K562 (cell line): ENCODE data around the gene MMS19. TPM values are rescaled to one million over a fixed set of nuclear protein-coding genes. Genes with fewer than 3 reads are reported as not detected.

Experiments
- ATAC-seq: fragments of 200-7000 bp; cut with Tn5 transposase; 3 replicates; pipeline ENCODE4 v1.9.1; 2020; ENCODE audit warnings: moderate library complexity
- BruUV-seq: library from RNA; stranded (reverse); fragments of 400-500 nt; replicated peaks from 2 replicates; lab custom pipeline; 2021; lab: Mats Ljungman, UMichigan
- CTCF ChIA-PET: fragments of 300-600 bp; formaldehyde crosslinking; extraction: SDS; loops from one replicate; lab custom pipeline; 2021; ENCODE audit warnings: low intra/inter-chr PET ratio; lab: Yijun Ruan, JAX
- POLR2A ChIA-PET: fragments of 300-600, 350-650 bp; sonication (Branson Sonifier 250); formaldehyde crosslinking; extraction: SDS; loops from one replicate; lab custom pipeline; 2021; ENCODE audit warnings: antibody characterized with exemption, inconsistent platforms; lab: Yijun Ruan, JAX
- DNase-seq, 4 experiments: peaks; one replicate each; pipeline versions ENCODE4 v3.0.0 to v3.0.0-alpha.2; 2011 to 2018; ENCODE audit warnings: low spot score in 3 of 4, mixed read lengths in 3 of 4; ENCODE audit errors: extremely low read depth in 1 of 4
- FAIRE-seq: peaks from 2 replicates; lab custom pipeline; 2011; peaks lifted over from hg19 to GRCh38; lab: Jason Lieb, UNC
- H2AFZ ChIP-seq: 2 replicates; pipeline ENCODE4 v1.6.0; 2011; ENCODE audit warnings: low read depth, low read length, control low read depth, inconsistent platforms
- H3K27ac ChIP-seq: fragments of 200-600 bp; 3 replicates; pipeline ENCODE4 v1.8.0; 2011; ENCODE audit warnings: low read depth, mild to moderate bottlenecking, control low read depth, inconsistent platforms, low read length, moderate library complexity, mixed read lengths; ENCODE audit errors: extremely low read depth
- H3K27me3 ChIP-seq, 2 experiments: fragments of 300-600 bp in 1 of 2; 2 replicates in 1 of 2; 3 replicates in 1 of 2; pipeline versions ENCODE4 v1.6.0 to v1.8.0; 2011; ENCODE audit warnings: inconsistent platforms in 2 of 2, low read length in 2 of 2, mild to moderate bottlenecking in 1 of 2, mixed read lengths in 1 of 2, moderate library complexity in 1 of 2; ENCODE audit not compliant: control insufficient read depth in 2 of 2, insufficient read depth in 2 of 2
- H3K36me3 ChIP-seq: fragments of 300-600 bp; 3 replicates; pipeline ENCODE4 v1.8.0; 2011; ENCODE audit warnings: mild to moderate bottlenecking, low read length, inconsistent platforms; ENCODE audit not compliant: control insufficient read depth, insufficient read depth
- H3K4me1 ChIP-seq, 2 experiments: fragments of 200-600 bp in 1 of 2; replicated peaks in 1 of 2; 2 replicates in 1 of 2; 3 replicates in 1 of 2; pipeline versions ENCODE4 v1.5.1 to v1.8.0; 2011; ENCODE audit warnings: inconsistent platforms in 2 of 2, low read length in 2 of 2, mild to moderate bottlenecking in 1 of 2, mixed read lengths in 1 of 2, moderate library complexity in 1 of 2; ENCODE audit not compliant: control insufficient read depth in 2 of 2, insufficient read depth in 2 of 2
- H3K4me2 ChIP-seq: 2 replicates; pipeline ENCODE4 v1.6.1; 2011; ENCODE audit warnings: low read length, control low read depth, inconsistent platforms, mixed read lengths; ENCODE audit not compliant: insufficient read depth
- H3K4me3 ChIP-seq: fragments of 200-600 bp; sonication (generic), shearing (Covaris generic); 2 replicates; pipeline ENCODE4 v1.5.1; 2016; ENCODE audit warnings: control low read depth, inconsistent platforms
- H3K79me2 ChIP-seq: fragments of 200-600 bp; 3 replicates; pipeline ENCODE4 v1.8.0; 2011; ENCODE audit warnings: low read length, inconsistent platforms; ENCODE audit not compliant: control insufficient read depth, insufficient read depth
- H3K9ac ChIP-seq, 2 experiments: 2 replicates each; pipeline versions ENCODE4 v1.6.0 to v1.6.1; 2011; ENCODE audit warnings: low read depth in 2 of 2, low read length in 2 of 2, control low read depth in 1 of 2, inconsistent platforms in 1 of 2, mild to moderate bottlenecking in 1 of 2, mixed read lengths in 1 of 2; ENCODE audit not compliant: insufficient read depth in 1 of 2
- H3K9me1 ChIP-seq: one replicate; pipeline ENCODE4 v1.6.0; 2011; ENCODE audit warnings: inconsistent platforms, mild to moderate bottlenecking, low read length, moderate library complexity; ENCODE audit not compliant: control insufficient read depth, insufficient read depth
- H3K9me3 ChIP-seq: replicated peaks from 2 replicates; pipeline ENCODE4 v1.5.1; 2011; ENCODE audit warnings: low read depth, low read length, inconsistent platforms; ENCODE audit not compliant: control insufficient read depth, insufficient read depth
- H4K20me1 ChIP-seq: replicated peaks from 2 replicates; pipeline ENCODE4 v1.6.1; 2011; ENCODE audit warnings: low read length, inconsistent platforms, mixed read lengths; ENCODE audit not compliant: control insufficient read depth, insufficient read depth
- ARID1B ChIP-seq: fragments of 450-650 bp; IDR thresholded peaks from 2 replicates; pipeline ENCODE4 v1.6.1; 2016; ENCODE audit warnings: antibody characterized with exemption, mild to moderate bottlenecking, inconsistent platforms
- CBX8 ChIP-seq: fragments of 200-600 bp; sonication (generic); IDR thresholded peaks from 2 replicates; pipeline ENCODE4 v1.6.1; 2012; ENCODE audit warnings: borderline replicate concordance, mixed run types, low read depth, mild to moderate bottlenecking, moderate library complexity, mixed read lengths, low read length, control low read depth, inconsistent platforms; ENCODE audit not compliant: poor library complexity, severe bottlenecking; ENCODE audit errors: extremely low read depth
- DDX20 ChIP-seq: fragments of 450-650 bp; IDR thresholded peaks from 2 replicates; pipeline ENCODE4 v1.6.1; 2016; ENCODE audit warnings: missing genetic modification characterization, low read depth, mild to moderate bottlenecking, missing compliant biosample characterization, moderate library complexity
- EGR1 ChIP-seq: fragments of 450-650 bp; conservative IDR thresholded peaks from 2 replicates; pipeline ENCODE4 v1.6.1; 2017; ENCODE audit warnings: mild to moderate bottlenecking
- ERF ChIP-seq: fragments of 450-650 bp; formaldehyde crosslinking; IDR thresholded peaks from 2 replicates; pipeline ENCODE4 v1.4.0; 2020; ENCODE audit warnings: mild to moderate bottlenecking, mixed read lengths
- FOXK2 ChIP-seq, 2 experiments: fragments of 450-650 bp; IDR thresholded peaks in 1 of 2; conservative IDR thresholded peaks in 1 of 2; 2 replicates each; pipeline ENCODE4 v1.6.1; 2016; ENCODE audit warnings: low read depth in 2 of 2, mild to moderate bottlenecking in 1 of 2
- HMGN3 ChIP-seq: IDR thresholded peaks from 2 replicates; pipeline ENCODE4 v1.6.1; 2011; ENCODE audit warnings: borderline replicate concordance, low read depth, mild to moderate bottlenecking, mixed read lengths, low read length; ENCODE audit not compliant: insufficient read length; ENCODE audit errors: extremely low read depth
- HNRNPL ChIP-seq: fragments of 200-400 bp; formaldehyde crosslinking; IDR thresholded peaks from 2 replicates; pipeline ENCODE4 v1.6.1; 2017; ENCODE audit warnings: low read depth, mild to moderate bottlenecking, low read length
- ILK ChIP-seq: fragments of 450-650 bp; IDR thresholded peaks from 2 replicates; pipeline ENCODE4 v1.6.1; 2016; ENCODE audit warnings: missing genetic modification characterization, low read depth, mild to moderate bottlenecking, missing compliant biosample characterization, moderate library complexity, borderline replicate concordance
- MYC ChIP-seq, 2 experiments: fragments of 250-450 bp in 1 of 2; sonication (Bioruptor Pico) in 1 of 2; IDR thresholded peaks; 2 replicates each; pipeline versions ENCODE4 v1.5.1 to v1.6.1; 2012 to 2021; ENCODE audit warnings: low read depth in 2 of 2, borderline replicate concordance in 1 of 2, improper control_type of control experiment in 1 of 2, low read length in 1 of 2, mild to moderate bottlenecking in 1 of 2, moderate library complexity in 1 of 2
- RFX1 ChIP-seq: fragments of 450-650 bp; IDR thresholded peaks from 2 replicates; pipeline ENCODE4 v1.6.1; 2016; ENCODE audit warnings: mild to moderate bottlenecking, moderate library complexity
- ZNF24 ChIP-seq: fragments of 450-650 bp; IDR thresholded peaks from 2 replicates; pipeline ENCODE4 v1.6.1; 2016
- ZNF263 ChIP-seq: sonication (generic); formaldehyde crosslinking; IDR thresholded peaks from 2 replicates; pipeline ENCODE4 v1.8.0; 2022; ENCODE audit warnings: mild to moderate bottlenecking, missing genetic modification reagents, borderline replicate concordance
- ZNF274 ChIP-seq: IDR thresholded peaks from 2 replicates; pipeline ENCODE4 v1.6.1; 2011; ENCODE audit warnings: low read depth, mild to moderate bottlenecking, low read length, moderate library complexity, borderline replicate concordance
- WGBS: fragments of 100-300 bp; shearing (Covaris generic); methylation state at CpG from one replicate; pipeline ENCODE4 v1.1.6; 2016; ENCODE audit warnings: low coverage, mixed read lengths; ENCODE audit not compliant: insufficient coverage; ENCODE audit errors: missing lambda C conversion rate; 5-methylcytosine and 5-hydroxymethylcytosine counted together
- in situ Hi-C: fragments of 300-500 bp; cut with MboI; formaldehyde crosslinking; loops from 4 replicates; pipeline ENCODE4 v1.15.0; 2018; ENCODE audit warnings: inconsistent platforms, mixed read lengths
- intact Hi-C: fragments of 100-400 bp; cut with micrococcal nuclease; formaldehyde crosslinking; loops from 2 replicates; pipeline ENCODE4 v1.14.2; 2022
- polyA plus RNA-seq, 8 experiments: library from polyadenylated mRNA; depleted of rRNA in 4 of 8; stranded (reverse) in 5 of 8; unstranded in 3 of 8; fragments of >200 nt; fragmentation: Nextera tagmentation in 2 of 8; fragmentation: Illumina TruSeq in 1 of 8; extraction: Ambion mirVana in 2 of 8; extraction: Trizol in 1 of 8; gene quantifications; 2 replicates each; pipeline versions ENCODE4 v1.2.1 to v1.2.3, GENCODE V29; 2011 to 2014; ENCODE audit warnings: inconsistent platforms in 1 of 8, missing spikeins in 1 of 8
- total RNA-seq, 7 experiments: library from RNA; depleted of rRNA in 6 of 7; stranded (reverse); fragments of >200 nt in 6 of 7; fragmentation: Illumina TruSeq in 2 of 7; extraction: Trizol in 2 of 7; gene quantifications; 2 replicates each; pipeline versions ENCODE4 v1.2.1 to v1.2.3, GENCODE V29; 2011 to 2021; ENCODE audit warnings: low replicate concordance in 1 of 7
- TF ChIP-seq, protein P1 (sequence below): IDR thresholded peaks from 2 replicates; pipeline ENCODE4 v1.6.1; 2011; ENCODE audit not compliant: insufficient read length; ENCODE audit errors: extremely low read depth
- TF ChIP-seq, protein P2 (sequence below): fragments of 450-650 bp; IDR thresholded peaks from 2 replicates; pipeline ENCODE4 v1.7.1; 2018; ENCODE audit warnings: mild to moderate bottlenecking, low read depth; ENCODE audit not compliant: partially characterized antibody

MMS19 gene
- total and polyA plus RNA-seq, 9 of the 15 experiments (the other 6 are each of a cell fraction or from before 2014, with no cell fraction given), result 40.1 to 110 (median 62.9) TPM

DNA sequence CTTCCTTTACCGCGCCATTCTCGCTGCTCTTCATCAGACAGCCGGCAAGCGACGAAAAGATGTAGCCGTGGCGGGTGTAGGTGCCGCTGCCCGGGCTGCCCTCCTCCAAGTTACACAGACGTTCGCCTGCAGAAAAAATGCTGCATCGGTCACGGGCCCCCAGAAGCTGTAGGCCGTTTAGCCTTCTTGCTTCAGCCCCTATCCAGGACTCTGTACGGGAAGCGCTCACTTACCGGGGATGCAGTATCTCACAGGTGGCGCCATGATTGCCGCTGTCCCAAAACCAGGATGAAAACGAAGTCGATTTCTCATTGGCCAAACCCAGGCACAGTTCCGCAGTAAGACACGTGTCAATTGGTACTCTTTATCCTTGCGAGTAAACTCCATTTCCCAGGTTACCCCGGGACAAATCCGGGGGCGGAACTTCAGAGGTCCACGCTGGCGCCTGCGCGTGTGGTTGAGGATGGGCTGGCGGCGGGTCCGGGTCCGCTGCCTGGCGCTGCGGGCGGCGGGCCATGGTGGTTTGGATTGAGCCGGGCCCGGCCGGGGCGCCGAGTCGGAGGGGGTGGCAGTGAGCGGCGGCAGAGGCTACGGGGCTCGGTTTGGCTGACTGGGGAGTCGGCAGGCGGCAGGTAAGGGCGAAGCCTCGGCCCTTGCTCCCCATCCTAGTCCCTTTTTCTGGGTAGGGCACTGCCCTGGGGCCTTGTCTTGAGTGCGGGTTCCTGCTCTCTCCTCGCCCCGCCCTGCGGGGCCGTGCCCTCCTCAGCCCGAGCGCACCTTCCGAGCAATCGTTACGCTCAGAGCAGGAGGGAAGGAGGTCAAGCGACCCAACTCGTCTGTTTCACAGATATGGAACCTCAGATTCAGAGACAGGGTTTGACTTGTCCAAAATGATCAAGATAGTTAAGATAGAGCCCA is 52.2 kb downstream of the MMS19 start, which contains the start of the genes EXOSC1 and ZDHHC16:
Gene EXOSC1 (minus strand): TSS at position 285 of the 918 bp plus-strand sequence. CDS start 21 bp downstream, at position 264.
Gene ZDHHC16 (plus strand): TSS at position 454 of the 918 bp plus-strand sequence. CDS start 5,501 bp downstream, outside the sequence.
- Histone ChIP-seq H3K9me3 (no peaks in the 10 kb centered on the region), H3K4me3 (peak within 1 kb of the TSS; percentile 94), H3K79me2 (peaks cover 41% of the 10 kb centered on the region), H3K4me1 (peaks cover 9 to 10% of the 10 kb centered on the region in 2 experiments; a peak in 3 of 5 replicates), H3K9ac (peak within 1 kb of the TSS; percentile 79 to 97), H4K20me1 (no peaks in the 10 kb centered on the region), H3K9me1 (no peaks in the 10 kb centered on the region), H3K4me2 (peak within 1 kb of the TSS; percentile 97), H3K27me3 (no peaks in the 10 kb centered on the region), H3K27ac (peak within 1 kb of the TSS; percentile 56), H2AFZ (peak within 1 kb of the TSS; percentile 87), H3K36me3 (peaks cover 24% of the 10 kb centered on the region; the same call in 2 of the 3 replicates)
- under 1% methylated on average over 34 of the region's 66 CpGs for WGBS
- POLR2A ChIA-PET, result interaction anchor here (0.9 kb wide), 1 partner anchor 9 kb away, joined by 3 read pairs; no protein-coding TSS in a partner anchor
- TSS peak; percentile 76 for BruUV-seq
- peak; percentile 98 for FAIRE-seq
- intact Hi-C loops, result loop anchor here (1.0 kb wide), 1 partner anchor 39 kb away; no protein-coding TSS in a partner anchor
- CTCF ChIA-PET, result interaction anchor here (1.3 kb wide), 1 partner anchor 39 kb away, joined by 5 read pairs; no protein-coding TSS in a partner anchor
- in situ Hi-C loops, result no loop called here
- peak; percentile 99 for ATAC-seq
- DNase-seq, result peak; percentile 91 to 98 (median 92)
- TF ChIP-seq ZNF24 (no peak), RFX1 (no peak), MYC (IDR thresholded peaks at IDR 0.05; ENCODE audit: low read depth, low read length) (peak; percentile 59), MYC (CRISPR knock-in tag; IDR thresholded peaks at IDR 0.05; ENCODE audit: borderline replicate concordance, low read depth) (no peak), DDX20 (no peak), CBX8 (no peak), ARID1B (no peak), EGR1 (peak; percentile 97), ILK (tag) (no peak), HMGN3 (peak; percentile 60), ZNF263 (CRISPR knock-in tag) (no peak), ERF (no peak), ZNF274 (no peak), FOXK2 (conservative IDR thresholded peaks at IDR 0.05 in 1 of 2, IDR thresholded peaks at IDR 0.05 in 1 of 2; ENCODE audit: low read depth in 2 of 2) (peak; percentile 27 to 31; a peak in 1 of 4 replicates), HNRNPL (0 out of 2 replicates have a peak, but pooled peaks have one; percentile 55)
- TF ChIP-seq, protein P1, sequence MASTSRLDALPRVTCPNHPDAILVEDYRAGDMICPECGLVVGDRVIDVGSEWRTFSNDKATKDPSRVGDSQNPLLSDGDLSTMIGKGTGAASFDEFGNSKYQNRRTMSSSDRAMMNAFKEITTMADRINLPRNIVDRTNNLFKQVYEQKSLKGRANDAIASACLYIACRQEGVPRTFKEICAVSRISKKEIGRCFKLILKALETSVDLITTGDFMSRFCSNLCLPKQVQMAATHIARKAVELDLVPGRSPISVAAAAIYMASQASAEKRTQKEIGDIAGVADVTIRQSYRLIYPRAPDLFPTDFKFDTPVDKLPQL, result no peak
- TF ChIP-seq, protein P2, sequence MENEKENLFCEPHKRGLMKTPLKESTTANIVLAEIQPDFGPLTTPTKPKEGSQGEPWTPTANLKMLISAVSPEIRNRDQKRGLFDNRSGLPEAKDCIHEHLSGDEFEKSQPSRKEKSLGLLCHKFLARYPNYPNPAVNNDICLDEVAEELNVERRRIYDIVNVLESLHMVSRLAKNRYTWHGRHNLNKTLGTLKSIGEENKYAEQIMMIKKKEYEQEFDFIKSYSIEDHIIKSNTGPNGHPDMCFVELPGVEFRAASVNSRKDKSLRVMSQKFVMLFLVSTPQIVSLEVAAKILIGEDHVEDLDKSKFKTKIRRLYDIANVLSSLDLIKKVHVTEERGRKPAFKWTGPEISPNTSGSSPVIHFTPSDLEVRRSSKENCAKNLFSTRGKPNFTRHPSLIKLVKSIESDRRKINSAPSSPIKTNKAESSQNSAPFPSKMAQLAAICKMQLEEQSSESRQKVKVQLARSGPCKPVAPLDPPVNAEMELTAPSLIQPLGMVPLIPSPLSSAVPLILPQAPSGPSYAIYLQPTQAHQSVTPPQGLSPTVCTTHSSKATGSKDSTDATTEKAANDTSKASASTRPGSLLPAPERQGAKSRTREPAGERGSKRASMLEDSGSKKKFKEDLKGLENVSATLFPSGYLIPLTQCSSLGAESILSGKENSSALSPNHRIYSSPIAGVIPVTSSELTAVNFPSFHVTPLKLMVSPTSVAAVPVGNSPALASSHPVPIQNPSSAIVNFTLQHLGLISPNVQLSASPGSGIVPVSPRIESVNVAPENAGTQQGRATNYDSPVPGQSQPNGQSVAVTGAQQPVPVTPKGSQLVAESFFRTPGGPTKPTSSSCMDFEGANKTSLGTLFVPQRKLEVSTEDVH, result no peak
